ENCODE measurements around the gene DISC1.

- TF ChIP-seq, protein P1, sequence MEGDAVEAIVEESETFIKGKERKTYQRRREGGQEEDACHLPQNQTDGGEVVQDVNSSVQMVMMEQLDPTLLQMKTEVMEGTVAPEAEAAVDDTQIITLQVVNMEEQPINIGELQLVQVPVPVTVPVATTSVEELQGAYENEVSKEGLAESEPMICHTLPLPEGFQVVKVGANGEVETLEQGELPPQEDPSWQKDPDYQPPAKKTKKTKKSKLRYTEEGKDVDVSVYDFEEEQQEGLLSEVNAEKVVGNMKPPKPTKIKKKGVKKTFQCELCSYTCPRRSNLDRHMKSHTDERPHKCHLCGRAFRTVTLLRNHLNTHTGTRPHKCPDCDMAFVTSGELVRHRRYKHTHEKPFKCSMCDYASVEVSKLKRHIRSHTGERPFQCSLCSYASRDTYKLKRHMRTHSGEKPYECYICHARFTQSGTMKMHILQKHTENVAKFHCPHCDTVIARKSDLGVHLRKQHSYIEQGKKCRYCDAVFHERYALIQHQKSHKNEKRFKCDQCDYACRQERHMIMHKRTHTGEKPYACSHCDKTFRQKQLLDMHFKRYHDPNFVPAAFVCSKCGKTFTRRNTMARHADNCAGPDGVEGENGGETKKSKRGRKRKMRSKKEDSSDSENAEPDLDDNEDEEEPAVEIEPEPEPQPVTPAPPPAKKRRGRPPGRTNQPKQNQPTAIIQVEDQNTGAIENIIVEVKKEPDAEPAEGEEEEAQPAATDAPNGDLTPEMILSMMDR (conservative IDR thresholded peaks at IDR 0.05 in 1 of 2, IDR thresholded peaks at IDR 0.05 in 1 of 2; ENCODE audit: low read depth in 1 of 2, low read length in 2 of 2), result no peak
- no peak for TF ChIP-seq EZH2 (IDR thresholded peaks at IDR 0.05; ENCODE audit: low read length, missing control alignments)
These were observed 7.9 kb downstream of the DISC1 start for GRCh38 chr1:231634323-231635013.

Measured in fibroblast of lung (primary cell).